HCT116 (cell line): ENCODE data around the gene GALNT13. TPM values are rescaled to one million over a fixed set of nuclear protein-coding genes. Genes with fewer than 3 reads are reported as not detected.

Experiments
- ATAC-seq: fragments of 200-7000 bp; cut with Tn5 transposase; 2 replicates; pipeline ENCODE4 v1.9.1; 2020; ENCODE audit warnings: mild to moderate bottlenecking, moderate library complexity
- BruUV-seq: library from RNA; stranded (reverse); fragments of 400-500 nt; replicated peaks from 2 replicates; lab custom pipeline; 2021; lab: Mats Ljungman, UMichigan
- CTCF ChIA-PET: fragments of 300-600 bp; sonication (Branson Sonifier 250); formaldehyde crosslinking; loops from one replicate; lab custom pipeline; 2021; ENCODE audit warnings: antibody characterized with exemption; lab: Charles Lee
- POLR2A ChIA-PET: fragments of 300-600, 350-600 bp; sonication (Branson Sonifier 250); formaldehyde crosslinking; loops from one replicate; lab custom pipeline; 2021; ENCODE audit warnings: antibody characterized with exemption; lab: Charles Lee
- RAD21 ChIA-PET, 2 experiments: fragments of 300-600 bp; sonication (Branson Sonifier 250); formaldehyde crosslinking; loops; one replicate each; lab custom pipeline; 2023; ENCODE audit warnings: low total read pairs in 2 of 2; ENCODE audit not compliant: uncharacterized antibody in 2 of 2, unreplicated experiment in 2 of 2, low non-redundant PET in 1 of 2; lab: Charles Lee
- DNase-seq: peaks from one replicate; pipeline ENCODE4 v3.0.0-alpha.2; 2010; ENCODE audit warnings: low read depth, low spot score
- H2AFZ ChIP-seq: fragments of 200-600 bp; shearing (Covaris generic), sonication (generic); 2 replicates; pipeline ENCODE4 v1.6.1; 2017; ENCODE audit warnings: low read depth, mixed run types, mixed read lengths, antibody characterized with exemption, low read length; ENCODE audit not compliant: poor library complexity, severe bottlenecking
- H3K27ac ChIP-seq: 2 replicates; pipeline ENCODE4 v1.5.1; 2012; ENCODE audit warnings: low read depth, low read length
- H3K27me3 ChIP-seq: fragments of 200-600 bp; sonication (generic); 2 replicates; pipeline ENCODE4 v1.6.1; 2016; ENCODE audit warnings: mixed run types, low read length, mixed read lengths; ENCODE audit not compliant: insufficient read depth
- H3K36me3 ChIP-seq, 2 experiments: fragments of 200-500 bp in 1 of 2; fragments of 200-600 bp in 1 of 2; sonication (Bioruptor generic) in 1 of 2; sonication (generic) in 1 of 2; 2 replicates each; pipeline versions ENCODE4 v1.5.1 to v1.6.1; 2014 to 2016; ENCODE audit warnings: low read length in 2 of 2, inconsistent platforms in 1 of 2, mixed read lengths in 1 of 2, mixed run types in 1 of 2; ENCODE audit not compliant: insufficient read depth in 2 of 2, control insufficient read depth in 1 of 2
- H3K4me1 ChIP-seq, 2 experiments: fragments of 200-600 bp in 1 of 2; sonication (generic) in 1 of 2; 2 replicates each; pipeline versions ENCODE4 v1.5.1 to v1.6.1; 2012 to 2017; ENCODE audit warnings: low read length in 2 of 2, inconsistent platforms in 1 of 2, mild to moderate bottlenecking in 1 of 2, mixed read lengths in 1 of 2, mixed run types in 1 of 2, moderate library complexity in 1 of 2; ENCODE audit not compliant: insufficient read depth in 2 of 2, control insufficient read depth in 1 of 2
- H3K4me2 ChIP-seq: fragments of 200-600 bp; sonication (generic); 2 replicates; pipeline ENCODE4 v1.6.1; 2017; ENCODE audit warnings: mixed run types, low read length, mixed read lengths
- H3K4me3 ChIP-seq, 2 experiments: fragments of 200-600 bp in 1 of 2; sonication (generic) in 1 of 2; replicated peaks in 1 of 2; 2 replicates each; pipeline ENCODE4 v1.5.1; 2011 to 2016; ENCODE audit warnings: low read length in 2 of 2, control low read depth in 1 of 2, low read depth in 1 of 2, mild to moderate bottlenecking in 1 of 2, mixed read lengths in 1 of 2, mixed run types in 1 of 2
- H3K79me2 ChIP-seq: fragments of 200-600 bp; sonication (generic); 2 replicates; pipeline ENCODE4 v1.6.1; 2017; ENCODE audit warnings: mild to moderate bottlenecking, mixed run types, low read length, moderate library complexity, mixed read lengths; ENCODE audit not compliant: insufficient read depth
- H3K9ac ChIP-seq: fragments of 200-600 bp; sonication (generic); 2 replicates; pipeline ENCODE4 v1.6.1; 2016; ENCODE audit warnings: low read length, mixed read lengths
- H3K9me2 ChIP-seq: fragments of 200-600 bp; sonication (generic), shearing (Covaris generic); 2 replicates; pipeline ENCODE4 v1.6.1; 2017; ENCODE audit warnings: mixed run types, mild to moderate bottlenecking, moderate library complexity; ENCODE audit not compliant: insufficient read depth
- H3K9me3 ChIP-seq, 2 experiments: fragments of 200-500 bp in 1 of 2; fragments of 200-600 bp in 1 of 2; sonication (Bioruptor generic) in 1 of 2; sonication (generic) in 1 of 2; 2 replicates each; pipeline ENCODE4 v1.6.1; 2014 to 2017; ENCODE audit warnings: low read length in 2 of 2, mixed read lengths in 2 of 2, inconsistent platforms in 1 of 2, low read depth in 1 of 2, mild to moderate bottlenecking in 1 of 2, mixed run types in 1 of 2, moderate library complexity in 1 of 2; ENCODE audit not compliant: control insufficient read depth in 1 of 2, insufficient read depth in 1 of 2
- H4K20me1 ChIP-seq: fragments of 200-600 bp; sonication (generic), shearing (Covaris generic); 2 replicates; pipeline ENCODE4 v1.6.1; 2017; ENCODE audit warnings: mixed run types, mild to moderate bottlenecking, moderate library complexity; ENCODE audit not compliant: insufficient read depth
- CBX3 ChIP-seq: IDR thresholded peaks from 2 replicates; pipeline ENCODE4 v1.6.1; 2012; ENCODE audit warnings: low read depth
- CTCF ChIP-seq, 3 experiments: fragments of 200-600 bp in 1 of 3; sonication (generic) in 1 of 3; IDR thresholded peaks in 2 of 3; conservative IDR thresholded peaks in 1 of 3; 2 replicates each; pipeline ENCODE4 v1.5.1; 2012 to 2017; ENCODE audit warnings: low read depth in 2 of 3, low read length in 2 of 3, antibody characterized with exemption in 1 of 3, borderline replicate concordance in 1 of 3, control low read depth in 1 of 3, mild to moderate bottlenecking in 1 of 3, mixed read lengths in 1 of 3, mixed run types in 1 of 3, moderate library complexity in 1 of 3; ENCODE audit not compliant: insufficient read depth in 1 of 3
- ELF1 ChIP-seq: IDR thresholded peaks from 2 replicates; pipeline ENCODE4 v1.6.1; 2012; ENCODE audit warnings: low read depth, borderline replicate concordance
- EZH2 ChIP-seq: fragments of 200-600 bp; sonication (generic); IDR thresholded peaks from 2 replicates; pipeline ENCODE4 v1.6.1; 2017; ENCODE audit warnings: antibody characterized with exemption, mixed run types
- JUND ChIP-seq: IDR thresholded peaks from 2 replicates; pipeline ENCODE4 v1.6.1; 2012
- MAX ChIP-seq: IDR thresholded peaks from 2 replicates; pipeline ENCODE4 v1.6.1; 2012
- SP1 ChIP-seq: IDR thresholded peaks from 2 replicates; pipeline ENCODE4 v1.6.1; 2012; ENCODE audit warnings: low read depth
- TCF7L2 ChIP-seq: IDR thresholded peaks from 2 replicates; pipeline ENCODE4 v1.7.0; 2011; ENCODE audit warnings: borderline replicate concordance, inconsistent platforms; ENCODE audit not compliant: insufficient read depth, insufficient read length; ENCODE audit errors: extremely low read depth
- YY1 ChIP-seq: IDR thresholded peaks from 2 replicates; pipeline ENCODE4 v1.6.1; 2011; ENCODE audit warnings: low read length, low read depth, moderate library complexity, mild to moderate bottlenecking; ENCODE audit not compliant: insufficient replicate concordance; ENCODE audit errors: extremely low read depth
- ZNF274 ChIP-seq: fragments of 200-500 bp; sonication (Bioruptor generic); IDR thresholded peaks from 2 replicates; pipeline ENCODE4 v1.6.1; 2014; ENCODE audit warnings: mild to moderate bottlenecking, low read depth, low read length, inconsistent platforms
- intact Hi-C: fragments of 100-400 bp; cut with micrococcal nuclease; formaldehyde crosslinking; loops from 2 replicates; pipeline ENCODE4 v1.10.0; 2022
- total RNA-seq: library from RNA; stranded (reverse); gene quantifications from one replicate; pipeline ENCODE4 v1.2.1, GENCODE V29; 2021; ENCODE audit not compliant: unreplicated experiment

The GALNT13 gene
- total RNA-seq, 1 experiment from 2014 or later = 0.44 TPM

DNA sequence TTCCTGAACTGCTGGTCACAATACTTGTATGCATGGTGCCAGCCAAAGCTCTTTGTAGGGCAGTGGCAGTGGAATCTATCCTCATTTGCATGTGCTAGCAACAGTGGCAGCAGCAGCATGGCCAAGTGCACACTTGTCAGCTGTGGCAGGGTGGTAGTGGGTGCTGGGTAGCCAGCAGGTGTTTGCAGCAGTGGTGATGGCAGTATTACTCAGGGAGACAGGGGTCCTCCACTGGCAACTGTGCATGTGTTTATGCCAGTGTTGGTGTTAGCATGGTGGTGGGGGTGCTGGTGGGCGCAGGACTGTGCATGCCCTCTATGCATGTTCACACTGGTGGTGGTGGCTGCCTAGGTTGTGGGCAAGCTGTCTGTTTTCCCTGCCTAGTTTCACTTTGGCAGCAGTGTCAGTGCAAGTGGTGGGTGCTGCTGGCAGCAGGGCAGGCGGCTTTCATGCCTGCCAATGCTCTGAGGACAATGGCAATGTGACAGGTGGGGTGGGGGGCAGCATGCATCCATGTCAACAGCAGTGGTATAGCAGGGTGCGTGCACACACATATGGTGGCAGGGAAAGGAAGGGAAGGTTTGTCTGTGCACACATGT, 41.2 kb downstream of the GALNT13 start (continued):
- TF ChIP-seq CTCF (IDR thresholded peaks at IDR 0.05 in 2 of 3, conservative IDR thresholded peaks at IDR 0.05 in 1 of 3; ENCODE audit: borderline replicate concordance in 1 of 3, insufficient read depth in 1 of 3, low read depth in 2 of 3, low read length in 2 of 3) (no peak), YY1 (no peak), EZH2 (no peak), CBX3 (no peak), ZNF274 (no peak), SP1 (no peak), JUND (no peak)
- TF ChIP-seq, all 23 proteins: peak for 0

DNA sequence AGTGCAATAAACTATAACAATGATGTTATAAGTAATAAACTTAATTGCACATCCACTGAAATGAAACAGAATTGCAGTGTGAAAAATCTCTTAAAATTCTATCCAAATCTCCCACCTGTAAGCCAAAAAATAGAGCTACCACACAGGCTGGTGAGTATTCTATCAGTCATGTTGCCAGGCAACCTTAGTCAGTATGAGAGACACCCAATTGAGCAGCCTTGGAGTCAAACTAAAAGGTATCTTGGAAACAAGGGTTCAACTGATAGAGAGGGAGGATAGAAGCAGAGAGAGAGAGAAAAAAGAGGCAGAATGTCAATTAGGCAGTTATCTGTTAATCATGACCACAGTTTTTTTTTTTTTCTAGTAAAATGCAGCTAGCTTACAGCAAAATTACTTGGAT, 45.8 kb downstream of the GALNT13 start:
- Histone ChIP-seq H3K27me3 (no peaks in the 10 kb centered on the region), H2AFZ (no peak overlapping the region), H3K79me2 (no peaks in the 10 kb centered on the region), H3K9me2 (no peaks in the 10 kb centered on the region), H3K9me3 (no peaks in the 10 kb centered on the region), H3K27ac (no peak overlapping the region), H4K20me1 (no peaks in the 10 kb centered on the region), H3K9ac (no peak overlapping the region), H3K4me1 (no peaks in the 10 kb centered on the region), H3K4me3 (no peak overlapping the region), H3K36me3 (no peaks in the 10 kb centered on the region), H3K4me2 (no peak overlapping the region)
- no TSS peak for BruUV-seq
- ATAC-seq (no peak), DNase-seq (no peak)
- ChIA-PET RAD21 (no interaction called here), CTCF (no interaction called here), POLR2A (no interaction called here)
- intact Hi-C loops = loop anchor here (10.0 kb wide), 1 partner anchor 237 kb away; no protein-coding TSS in a partner anchor
- TF ChIP-seq MAX (no peak), ZNF274 (no peak), ELF1 (no peak), TCF7L2 (no peak)
